Coronary artery (tissue), 2 donors: ENCODE measurements around the gene RPL3.

Experiments used
- DNase-seq: peaks from one replicate; pipeline ENCODE4 v3.0.0-alpha.2; 2017; ENCODE audit warnings: low spot score
- H3K27ac ChIP-seq, 2 donors: fragments of 200-600 bp; sonication (generic); one replicate each; pipeline ENCODE4 v1.5.1; 2016 to 2019
- H3K4me3 ChIP-seq: fragments of 200-600 bp; sonication (generic); 2 replicates; pipeline ENCODE4 v1.5.1; 2016; ENCODE audit warnings: mild to moderate bottlenecking, moderate library complexity
- TF ChIP-seq, protein P1 (sequence below): fragments of 200-600 bp; sonication (generic); IDR thresholded peaks from one replicate; pipeline ENCODE4 v1.5.1; 2019; ENCODE audit warnings: antibody characterized with exemption

The RPL3 gene

DNA sequence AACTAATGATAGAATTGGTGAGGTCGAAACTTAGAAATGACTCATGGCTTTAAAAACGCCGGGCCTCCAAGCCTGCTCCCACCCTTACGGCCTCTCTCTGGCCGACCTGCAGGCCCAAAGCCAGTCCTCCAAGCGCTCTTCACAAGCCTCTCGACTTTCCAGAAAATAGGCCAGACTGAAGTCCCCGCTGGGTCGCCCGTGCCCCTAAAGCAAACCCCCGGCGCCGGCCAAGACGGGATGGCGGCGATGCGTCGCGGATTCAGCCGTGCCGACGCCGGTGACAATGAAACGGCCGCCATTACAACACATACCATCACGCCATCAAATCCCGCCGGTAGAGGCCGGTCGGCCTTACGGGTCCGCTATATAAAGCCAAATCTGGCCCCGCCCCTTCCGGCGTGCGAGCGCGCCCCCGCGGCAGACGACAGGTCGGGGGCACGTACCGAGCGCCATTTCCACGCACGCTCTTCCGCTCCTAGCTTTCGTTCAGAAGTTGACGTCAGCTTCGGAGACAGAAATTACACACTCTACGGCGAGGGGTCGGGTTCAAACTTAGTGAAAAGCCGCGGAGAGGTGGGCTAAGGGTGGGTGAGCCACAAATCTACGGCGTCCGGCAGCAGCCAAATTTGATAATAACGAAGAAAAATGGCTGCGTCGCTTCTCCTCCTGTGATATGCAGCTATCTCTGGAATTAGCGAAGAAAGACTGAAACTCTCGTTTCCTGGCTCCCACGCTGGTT lies at the start of gene RPL3:
Gene RPL3, minus strand, starts transcription at position 340 of the 739 bp plus-strand sequence. Its CDS starts 26 bp downstream, at position 314.
- H3K4me3 ChIP-seq = peak within 1 kb of the TSS; percentile 80
- TF ChIP-seq, protein P1, sequence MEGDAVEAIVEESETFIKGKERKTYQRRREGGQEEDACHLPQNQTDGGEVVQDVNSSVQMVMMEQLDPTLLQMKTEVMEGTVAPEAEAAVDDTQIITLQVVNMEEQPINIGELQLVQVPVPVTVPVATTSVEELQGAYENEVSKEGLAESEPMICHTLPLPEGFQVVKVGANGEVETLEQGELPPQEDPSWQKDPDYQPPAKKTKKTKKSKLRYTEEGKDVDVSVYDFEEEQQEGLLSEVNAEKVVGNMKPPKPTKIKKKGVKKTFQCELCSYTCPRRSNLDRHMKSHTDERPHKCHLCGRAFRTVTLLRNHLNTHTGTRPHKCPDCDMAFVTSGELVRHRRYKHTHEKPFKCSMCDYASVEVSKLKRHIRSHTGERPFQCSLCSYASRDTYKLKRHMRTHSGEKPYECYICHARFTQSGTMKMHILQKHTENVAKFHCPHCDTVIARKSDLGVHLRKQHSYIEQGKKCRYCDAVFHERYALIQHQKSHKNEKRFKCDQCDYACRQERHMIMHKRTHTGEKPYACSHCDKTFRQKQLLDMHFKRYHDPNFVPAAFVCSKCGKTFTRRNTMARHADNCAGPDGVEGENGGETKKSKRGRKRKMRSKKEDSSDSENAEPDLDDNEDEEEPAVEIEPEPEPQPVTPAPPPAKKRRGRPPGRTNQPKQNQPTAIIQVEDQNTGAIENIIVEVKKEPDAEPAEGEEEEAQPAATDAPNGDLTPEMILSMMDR = no peak
- peak; percentile 98 for DNase-seq
- peak within 1 kb of the TSS; percentile 96 to 98 for H3K27ac ChIP-seq

DNA sequence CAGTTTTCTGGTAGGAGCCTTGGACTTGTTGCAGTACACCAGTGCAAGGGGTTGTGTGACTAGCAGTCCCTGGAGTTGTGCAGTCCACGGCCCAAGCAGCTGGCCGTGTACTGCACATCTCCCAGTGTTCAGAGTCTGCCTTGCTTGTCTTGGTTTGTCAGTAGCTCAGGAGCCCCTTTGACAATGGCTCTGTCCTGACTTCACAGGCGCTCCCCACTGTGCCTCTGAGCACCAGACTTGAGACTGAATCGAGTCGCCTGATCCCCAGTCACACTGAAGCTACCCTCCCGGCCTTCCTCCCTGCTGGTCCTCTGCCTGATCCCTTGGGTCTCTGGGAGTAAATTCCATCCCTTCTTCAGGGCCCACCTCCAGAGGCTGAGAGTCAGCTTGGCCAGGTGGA lies 49.8 kb upstream of the RPL3 start:
- DNase-seq = no peak
- TF ChIP-seq, protein P1 = no peak
- no peak overlapping the region for H3K4me3 ChIP-seq
- H3K27ac ChIP-seq = no peak overlapping the region

- no peak for DNase-seq
- H3K27ac ChIP-seq = no peak overlapping the region
- H3K4me3 ChIP-seq = no peak overlapping the region
- TF ChIP-seq, protein P1 = no peak
Observed at GRCh38 chr22:39368461-39368911, 49.1 kb upstream of the RPL3 start.

DNA sequence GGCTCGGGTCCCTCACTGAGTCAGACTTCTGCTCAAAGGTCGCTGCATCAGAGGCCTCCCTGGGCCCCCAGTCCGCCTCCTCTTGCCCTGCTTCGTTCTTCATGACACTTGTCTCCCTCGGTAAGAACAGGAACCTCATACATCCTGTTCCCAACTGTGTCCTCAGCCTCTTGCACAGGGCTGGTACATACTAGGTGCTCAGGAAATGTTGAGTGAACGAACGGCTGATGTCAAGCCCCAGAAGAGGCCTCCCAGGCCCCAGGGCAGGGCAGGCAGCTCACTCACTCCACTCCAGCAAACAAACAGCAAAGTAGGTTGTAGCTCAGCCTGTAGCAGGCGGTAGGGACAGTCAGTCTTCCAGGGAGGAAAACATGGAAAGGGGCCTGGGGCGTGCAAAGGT lies 47.6 kb upstream of the RPL3 start:
- TF ChIP-seq, protein P1 = no peak
- no peak for DNase-seq
- H3K4me3 ChIP-seq = no peak overlapping the region
- H3K27ac ChIP-seq = no peak overlapping the region

- no peak for DNase-seq
- no peak overlapping the region for H3K27ac ChIP-seq
- TF ChIP-seq, protein P1 = no peak
- H3K4me3 ChIP-seq = no peak overlapping the region
Observed at GRCh38 chr22:39365492-39365780, 46.0 kb upstream of the RPL3 start.

DNA sequence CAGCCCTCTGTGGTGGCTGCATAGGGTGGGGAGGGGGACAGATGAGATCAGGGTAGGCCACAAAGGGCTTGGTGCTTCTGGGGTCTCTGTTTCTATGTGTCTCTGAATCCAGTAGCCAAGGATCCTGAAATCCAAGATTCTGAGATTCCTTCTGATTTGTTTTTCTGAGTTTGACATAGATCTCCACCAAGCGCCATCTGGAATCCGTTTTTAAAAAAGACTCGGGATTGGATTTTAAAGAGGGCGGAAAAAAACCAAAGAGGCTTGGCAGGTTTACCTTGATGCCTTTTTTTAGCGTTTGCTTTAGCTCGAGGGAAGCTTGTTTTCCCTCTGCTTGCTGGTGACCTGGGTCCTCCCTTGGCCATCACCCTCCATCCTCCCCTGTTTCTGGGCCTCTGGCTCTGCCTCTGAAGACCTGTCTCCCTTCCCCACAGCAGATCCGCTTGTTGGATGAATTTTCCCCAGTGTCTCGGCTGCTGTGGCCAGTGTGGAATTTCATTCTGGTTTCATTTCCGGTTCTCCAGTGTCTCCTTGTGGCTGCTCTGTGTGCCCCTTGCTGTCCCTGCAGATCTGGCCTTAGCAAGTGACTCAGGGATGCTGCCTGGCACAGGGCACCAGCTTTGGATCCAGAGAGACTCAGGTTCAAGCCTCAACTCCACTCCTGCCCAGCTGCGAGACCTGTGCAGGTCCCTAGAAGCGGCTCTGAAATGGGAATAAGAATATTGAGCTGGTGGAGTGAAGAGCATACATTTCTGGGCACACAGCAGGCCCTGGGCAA lies 45.5 kb upstream of the RPL3 start:
- H3K4me3 ChIP-seq = no peak overlapping the region
- H3K27ac ChIP-seq = peak overlapping the region in 1 of 2 donors; percentile 4
- no peak for DNase-seq
- TF ChIP-seq, protein P1 = no peak
